Stimulated activated CD4-positive, alpha-beta T cell treated with anti-CD3 and anti-CD28 coated beads, TNF-alpha, amount 100 ng/mL, for 1 hour (primary cell): ENCODE results near the gene HMGN1.
"Not testable (repeated sequence)": the region's sequence is repeated elsewhere in the genome, so short reads cannot be mapped to it uniquely, and the experiment has no call there.

ENCODE experiments used
- DNase-seq, 3 donors: peaks; one replicate each; pipeline ENCODE4 v3.0.0-alpha.2; 2020; ENCODE audit warnings: low read depth in 3 of 3, low spot score in 1 of 3

The HMGN1 gene

DNA sequence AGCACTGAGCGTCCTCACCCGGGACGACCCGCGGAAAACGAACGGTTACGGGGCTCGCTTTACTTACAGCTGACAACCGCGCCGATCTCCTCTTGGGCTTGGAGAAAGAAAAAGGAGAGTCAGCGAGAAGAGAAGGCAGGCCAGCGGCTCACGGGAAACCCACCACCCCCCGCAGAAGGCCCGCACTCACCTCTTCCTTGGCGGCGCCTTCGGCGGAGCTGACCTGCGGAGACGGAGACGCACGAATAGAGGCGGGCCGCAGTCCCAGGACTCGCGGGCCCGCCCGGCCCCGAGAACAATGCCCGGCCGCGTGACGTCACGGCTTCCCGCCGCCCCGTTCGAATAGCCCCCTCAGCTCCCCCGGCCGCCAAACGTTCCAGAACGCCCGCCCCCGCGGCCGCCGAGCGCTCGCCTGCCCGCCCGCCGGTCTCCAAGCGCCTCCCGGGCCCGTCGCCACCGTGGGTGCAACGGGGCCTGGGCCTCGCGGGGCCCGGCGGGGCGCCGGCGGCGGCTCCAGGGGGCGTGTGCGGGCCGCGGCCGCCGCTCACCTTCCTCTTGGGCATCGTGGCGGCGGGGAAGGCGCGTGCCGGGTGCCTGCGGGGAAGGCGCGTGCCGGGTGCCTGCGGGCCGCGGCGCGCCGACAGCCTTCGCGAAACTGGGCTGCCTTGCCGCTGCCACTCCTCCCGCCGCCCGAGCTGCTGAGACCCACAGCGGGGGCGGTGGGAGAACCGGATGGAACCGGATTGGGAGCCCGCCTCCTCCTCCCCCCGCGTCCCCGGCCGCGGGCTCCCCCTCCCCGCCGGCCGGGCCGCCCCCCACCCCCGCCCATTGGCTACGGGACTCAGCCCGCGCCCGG, at the start of gene HMGN1:
Gene HMGN1, minus strand, starts transcription at position 734 of the 856 bp plus-strand sequence. Its CDS starts 171 bp downstream, at position 563.
- peak; percentile 15 to 85 (median 22) for DNase-seq

GRCh38 chr21:39397646-39398385, 48.9 kb upstream of the HMGN1 start:
- DNase-seq, result no peak

DNA sequence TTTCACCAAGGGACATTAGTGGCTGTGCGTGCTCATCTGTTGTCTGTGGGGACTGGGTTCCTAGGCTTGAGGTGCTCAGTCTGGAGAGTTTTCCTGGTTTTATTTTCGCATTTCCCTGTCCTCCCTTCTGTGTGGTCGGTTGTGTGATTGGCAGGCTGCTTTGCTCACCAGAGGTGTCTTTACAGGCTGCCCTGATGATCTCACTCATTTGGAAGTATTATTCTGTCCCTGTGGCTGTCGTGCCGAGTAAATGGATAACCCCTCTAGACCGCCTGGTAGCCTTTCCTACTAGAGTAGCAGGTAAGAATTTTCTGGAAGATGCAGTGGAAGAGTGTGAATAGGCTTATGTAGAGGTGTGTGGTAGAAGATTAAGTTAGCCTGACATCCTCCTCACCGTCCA, 44.1 kb upstream of the HMGN1 start:
- DNase-seq, result no peak

DNA sequence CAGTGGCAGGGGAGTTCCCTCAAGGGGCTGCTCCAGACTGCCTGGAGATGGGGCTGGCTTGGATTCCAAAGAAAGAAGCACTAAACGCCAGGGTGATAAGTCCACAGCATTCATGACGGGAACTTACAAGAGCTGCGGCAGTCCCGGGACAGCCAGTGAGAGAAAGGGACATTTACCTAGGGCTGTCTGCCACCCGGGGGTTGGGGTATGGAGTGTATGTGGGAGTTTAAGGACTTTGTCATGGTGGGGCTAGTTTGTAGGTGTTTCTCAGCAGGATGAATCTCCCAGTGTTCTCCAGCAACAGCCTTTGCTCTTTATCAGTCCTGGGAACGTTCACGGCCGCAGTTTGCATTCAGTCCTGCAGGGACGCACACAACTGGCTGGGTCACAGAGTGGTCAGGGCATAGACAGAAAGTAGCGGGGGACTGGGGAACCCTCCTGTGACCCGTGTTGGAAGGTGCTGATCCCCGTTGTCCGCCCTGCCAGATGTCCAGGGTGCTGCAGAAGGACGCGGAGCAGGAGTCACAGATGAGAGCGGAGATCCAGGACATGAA, 41.4 kb upstream of the HMGN1 start:
- no peak for DNase-seq

DNA sequence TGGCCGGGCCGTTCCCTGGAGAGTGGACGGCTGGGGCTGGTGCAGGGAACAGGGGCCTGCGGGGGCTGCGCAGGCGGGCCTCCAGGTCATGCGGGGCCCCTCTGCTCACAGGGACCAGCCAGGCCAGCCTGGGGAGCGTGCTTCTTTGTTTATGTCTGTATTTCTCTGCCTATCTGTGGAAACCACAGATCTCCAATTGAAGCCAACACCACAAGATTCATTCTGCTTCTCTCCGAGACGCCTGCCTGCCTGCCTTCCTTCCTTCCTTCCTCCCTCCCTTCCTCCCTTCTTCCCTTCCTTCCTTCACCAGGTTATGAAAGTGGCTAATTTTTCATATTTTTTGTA, 39.9 kb upstream of the HMGN1 start:
- DNase-seq, result no peak

DNA sequence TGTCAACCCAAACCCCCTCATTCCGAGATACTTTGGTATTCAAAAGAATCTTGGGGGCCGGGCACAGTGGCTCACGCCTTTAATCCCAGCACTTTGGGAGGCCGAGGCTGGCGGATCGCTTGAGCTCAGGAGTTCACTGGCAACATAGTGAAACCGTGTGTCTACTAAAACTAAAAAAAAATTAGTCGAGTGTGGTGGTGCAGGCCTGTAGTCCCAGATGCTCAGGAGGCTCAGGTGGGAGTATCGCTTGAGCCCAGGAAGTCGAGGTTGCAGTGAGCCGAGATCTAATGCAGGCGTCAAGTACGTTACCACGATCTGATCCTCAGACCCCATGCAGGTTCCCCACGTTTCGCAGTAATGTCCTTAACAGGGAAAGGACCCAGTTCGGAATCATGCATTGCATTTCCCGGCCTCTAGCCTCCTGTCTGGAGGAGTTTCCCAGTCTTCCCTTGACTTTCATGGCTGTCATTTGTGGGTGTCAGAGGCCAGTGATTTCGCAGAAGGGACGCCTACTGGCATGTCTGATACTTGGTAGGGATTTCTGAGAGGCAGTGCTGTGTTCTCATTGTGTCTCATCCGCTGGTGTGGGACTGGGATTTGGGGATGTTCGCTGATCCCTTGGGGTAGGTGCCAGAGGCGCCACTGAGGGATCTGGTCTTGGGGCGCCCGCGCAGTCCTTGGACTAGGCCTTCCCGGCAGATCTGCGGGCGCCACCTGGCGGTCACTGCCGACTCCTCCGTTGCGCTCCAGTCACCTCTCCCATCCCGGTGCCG, 39.3 kb upstream of the HMGN1 start:
- peak; percentile 67 to 89 (median 73) for DNase-seq

DNA sequence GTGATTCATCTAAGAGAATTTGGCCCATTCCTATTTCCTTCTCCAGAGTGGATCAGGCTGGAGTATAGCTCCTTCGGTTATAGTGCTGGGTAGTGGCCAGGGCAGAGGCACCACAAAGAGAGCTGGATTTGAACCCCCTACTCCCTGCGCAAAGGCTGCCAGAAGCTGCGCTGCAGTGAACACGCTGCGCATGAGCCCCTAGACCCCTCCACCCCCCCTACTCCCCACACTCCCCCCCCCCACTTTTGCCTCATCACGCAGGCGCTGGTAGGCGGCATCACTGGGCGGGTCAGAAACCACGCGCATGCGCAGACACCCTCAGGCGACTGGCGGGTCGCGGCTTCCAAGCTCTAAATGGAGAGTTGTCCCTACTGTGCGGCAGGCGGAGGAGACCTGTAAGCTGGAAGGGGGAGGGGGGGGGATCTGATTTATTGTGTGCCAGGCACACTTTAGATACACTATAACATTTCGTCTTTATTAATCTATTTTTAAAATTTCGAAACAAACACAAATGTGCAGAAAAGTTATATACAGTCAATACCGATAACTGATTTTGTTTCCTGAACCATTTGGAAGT, 38.7 kb upstream of the HMGN1 start:
- DNase-seq, result peak; percentile 79 to 86 (median 85)

DNA sequence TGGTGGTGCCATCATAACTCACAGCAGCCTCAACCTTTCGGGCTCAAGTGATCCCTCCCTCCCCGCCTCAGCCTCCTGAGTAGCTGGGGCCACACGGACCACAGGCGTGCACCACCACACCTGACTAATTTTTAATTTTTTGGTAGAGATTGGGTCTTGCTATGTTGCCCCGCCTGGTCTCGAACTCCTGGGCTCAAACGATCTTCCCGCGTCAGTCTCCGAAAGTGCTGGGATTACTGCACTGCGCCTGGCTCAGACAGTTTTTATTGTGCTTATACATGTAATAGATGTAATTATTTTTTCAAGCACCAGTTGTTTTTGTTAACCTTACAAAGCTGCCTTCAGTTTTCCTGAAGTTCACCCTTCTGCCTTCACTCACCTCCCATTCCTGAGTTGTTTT, 38.0 kb upstream of the HMGN1 start:
- no peak for DNase-seq

- DNase-seq, result no peak
Measured at GRCh38 chr21:39386194-39386593, 37.3 kb upstream of the HMGN1 start.

DNA sequence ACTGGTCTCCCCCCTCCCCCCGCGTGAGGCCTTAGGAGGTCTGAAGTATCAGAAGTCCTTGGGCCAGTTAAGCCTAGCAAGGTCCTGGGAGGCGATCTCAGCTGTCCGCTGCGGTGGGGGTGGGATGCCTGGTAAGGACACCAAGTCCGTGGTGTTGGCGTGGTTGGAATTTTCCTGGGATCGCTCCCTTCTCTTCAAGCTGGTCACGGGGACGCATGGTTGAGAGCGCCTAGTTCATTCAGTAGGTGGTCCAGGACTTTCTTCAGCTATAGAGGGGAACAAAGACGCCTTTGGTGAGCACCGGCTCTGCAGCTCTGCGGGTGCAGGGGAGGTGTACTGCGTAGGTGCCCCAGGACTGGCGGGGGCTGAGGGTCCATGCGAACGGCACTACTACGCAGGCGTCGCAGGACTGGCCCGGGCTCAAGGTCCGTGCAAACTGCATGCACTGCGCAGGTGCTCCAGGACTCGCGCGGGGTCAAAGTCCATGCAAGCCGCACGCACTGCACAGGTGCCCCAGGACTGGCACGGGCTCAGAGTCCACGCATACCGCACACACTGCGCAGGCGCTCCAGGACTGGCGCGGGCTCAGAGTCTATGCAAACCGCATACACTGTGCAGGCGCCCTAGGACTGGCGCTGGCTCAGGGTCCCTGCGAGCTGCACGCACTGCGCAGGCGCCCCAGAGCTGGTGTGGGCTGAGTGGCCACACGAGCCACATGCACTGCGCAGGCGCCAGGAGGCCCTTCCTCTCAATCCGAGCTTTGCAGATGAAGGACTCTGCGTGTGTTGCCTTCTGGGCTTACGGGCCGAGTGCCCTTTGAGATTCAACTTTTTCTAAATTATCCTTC, 36.6 kb upstream of the HMGN1 start:
- peak in 1 of 3 donors; percentile 29 for DNase-seq

GRCh38 chr21:39384674-39385298, 35.9 kb upstream of the HMGN1 start:
- no peak for DNase-seq

DNA sequence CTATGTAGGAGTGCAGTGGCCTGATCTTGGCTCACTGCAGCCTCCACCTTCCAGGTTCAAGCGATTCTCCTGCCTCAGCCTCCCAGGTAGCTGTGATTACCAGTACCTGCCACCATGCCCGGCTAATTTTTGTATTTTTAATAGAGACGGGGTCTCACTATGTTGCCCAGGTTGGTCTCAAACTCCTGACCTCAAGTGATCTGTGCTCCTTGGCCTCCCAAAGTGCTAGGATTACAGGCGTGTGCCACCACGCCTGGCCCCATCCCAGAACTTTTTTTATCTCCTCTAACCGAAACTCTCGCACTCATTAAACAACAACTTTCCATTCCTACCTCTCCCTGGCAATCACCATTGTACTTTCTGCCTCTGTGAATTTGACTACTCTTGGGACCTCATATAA, 33.2 kb upstream of the HMGN1 start:
- DNase-seq, result not testable (repeated sequence)

DNA sequence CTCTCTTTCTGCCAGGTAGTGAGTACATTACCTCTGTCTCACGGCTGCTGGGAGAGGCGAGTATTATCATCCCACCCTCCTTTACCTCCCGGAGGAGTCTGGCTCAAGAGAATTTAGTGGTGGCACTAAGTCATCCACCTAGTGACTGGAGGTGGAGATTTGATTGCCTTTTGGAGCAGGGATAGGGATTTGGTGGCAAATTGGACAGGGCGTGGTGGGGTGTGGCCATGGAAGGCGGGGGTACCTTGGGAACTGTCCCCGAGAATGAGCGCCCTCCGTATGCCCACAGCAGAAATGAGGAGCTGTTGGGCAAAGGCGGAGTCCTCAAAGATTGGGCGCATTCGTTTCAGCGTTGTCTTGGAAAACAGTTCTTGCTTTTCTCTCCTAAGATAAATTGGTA, 32.1 kb upstream of the HMGN1 start:
- DNase-seq, result no peak

DNA sequence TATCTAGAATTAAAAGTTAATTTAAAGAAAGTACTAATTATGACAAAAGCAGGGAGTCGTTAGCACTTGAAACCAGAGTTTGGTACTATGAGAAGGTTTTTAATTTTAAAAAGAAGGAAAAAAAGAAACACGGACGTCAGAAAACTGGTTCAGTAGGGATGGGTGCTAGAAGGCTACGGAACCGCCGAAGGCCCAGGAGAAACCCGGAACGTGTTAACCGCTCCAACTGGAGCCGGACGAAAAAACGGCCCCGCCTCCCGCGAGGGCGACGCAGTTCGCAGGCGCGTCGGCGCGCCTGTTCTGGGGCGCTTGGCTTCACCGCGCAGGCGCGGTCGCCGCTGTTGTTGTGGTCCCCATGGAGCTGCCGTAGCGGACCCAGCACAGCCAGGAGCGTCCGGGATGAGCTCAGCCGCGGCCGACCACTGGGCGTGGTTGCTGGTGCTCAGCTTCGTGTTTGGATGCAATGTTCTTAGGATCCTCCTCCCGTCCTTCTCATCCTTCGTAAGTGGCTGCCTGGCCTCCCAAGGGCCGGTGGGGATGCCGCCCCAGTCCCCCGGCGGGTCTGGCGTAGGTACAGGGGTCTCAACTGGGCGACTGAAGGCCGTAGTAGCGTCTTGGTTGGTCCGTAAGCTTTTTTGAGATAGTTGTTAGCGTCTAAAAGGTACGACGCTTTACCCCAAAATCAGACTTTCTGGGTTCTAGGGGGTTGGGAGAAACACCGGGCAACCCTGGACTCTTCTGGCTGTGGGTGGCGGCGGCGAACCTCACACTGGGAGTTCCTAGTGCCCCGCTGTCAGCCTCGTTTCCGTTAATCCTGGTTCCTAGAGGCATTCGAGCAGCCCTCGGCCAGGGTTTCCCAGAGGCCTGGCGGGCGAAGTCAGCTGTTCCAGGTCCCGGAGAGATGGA, 31.4 kb upstream of the HMGN1 start:
- peak; percentile 72 to 80 (median 73) for DNase-seq

DNA sequence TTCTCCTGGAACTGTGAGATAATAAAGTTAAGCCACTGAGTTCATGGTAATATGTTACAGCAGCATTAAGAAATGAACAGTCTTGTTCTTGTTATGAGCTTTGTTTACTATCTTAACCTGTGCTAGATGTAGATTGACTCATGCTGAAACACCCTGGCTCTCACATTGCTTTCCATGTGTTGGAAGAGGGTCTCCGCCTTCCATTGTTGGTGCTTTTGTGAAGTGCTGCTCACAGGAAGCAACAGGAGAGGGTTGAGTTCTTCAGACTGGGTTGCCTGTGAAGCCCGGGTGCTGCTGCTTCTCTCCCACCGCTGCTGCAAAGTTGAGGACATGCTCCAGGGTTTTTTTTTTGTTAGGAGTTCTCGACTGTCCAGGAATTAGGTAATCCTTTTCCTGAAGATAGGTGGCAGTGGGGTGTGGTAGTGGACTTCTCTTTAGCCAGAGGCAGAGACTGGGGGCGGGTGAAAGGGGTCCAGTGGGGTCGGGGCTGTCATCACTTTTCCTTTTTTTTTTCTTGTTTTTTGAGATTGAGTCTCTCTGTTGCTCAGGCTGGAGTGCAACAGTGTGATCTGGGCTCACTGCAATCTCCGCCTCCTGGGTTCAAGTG, 28.7 kb upstream of the HMGN1 start:
- DNase-seq, result no peak

GRCh38 chr21:39375446-39375845, 26.6 kb upstream of the HMGN1 start:
- DNase-seq, result no peak

DNA sequence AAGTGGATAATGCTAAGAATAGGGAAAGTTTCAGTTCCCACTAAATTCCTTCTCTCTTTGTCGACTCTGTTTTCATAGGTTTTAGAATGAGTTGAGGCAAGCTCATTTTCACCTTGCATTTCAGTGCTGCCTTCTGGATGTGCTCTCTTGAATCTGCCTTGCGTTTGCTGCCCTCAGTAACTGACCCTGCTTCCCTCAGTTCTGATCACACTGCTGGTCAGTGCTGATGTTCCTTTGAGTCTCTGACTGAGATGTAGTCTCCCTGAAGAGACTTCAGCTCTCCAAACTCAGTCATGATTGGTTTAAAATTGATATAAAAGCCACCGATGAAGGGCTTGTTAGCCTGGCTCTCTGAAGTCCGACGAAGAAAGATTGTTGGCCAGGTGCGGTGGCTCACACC, 25.2 kb upstream of the HMGN1 start:
- DNase-seq, result no peak

DNA sequence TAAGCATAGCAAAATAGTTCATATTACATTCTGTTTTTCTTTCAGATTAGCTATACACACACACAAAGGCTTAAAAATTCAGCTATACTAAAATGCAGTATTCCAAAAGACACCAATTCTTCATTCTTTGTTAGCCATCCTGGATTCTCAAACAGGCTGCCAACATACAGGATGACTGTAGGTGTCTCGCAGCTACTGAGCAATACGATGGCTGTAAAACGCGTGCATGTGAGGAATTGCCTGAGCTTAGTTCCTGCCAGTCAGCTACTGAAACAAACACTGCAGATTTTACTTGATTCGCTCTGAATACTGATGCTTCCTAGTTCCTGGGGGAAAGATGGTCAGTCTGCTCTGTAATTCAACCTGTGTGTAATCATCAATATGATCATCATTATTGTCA, 24.7 kb upstream of the HMGN1 start:
- DNase-seq, result no peak
